Measurements from ENCODE around the gene MAP1LC3C.
A peak's percentile ranks its signal among the peaks of the same experiment; 100 is the strongest.

The MAP1LC3C gene

DNA sequence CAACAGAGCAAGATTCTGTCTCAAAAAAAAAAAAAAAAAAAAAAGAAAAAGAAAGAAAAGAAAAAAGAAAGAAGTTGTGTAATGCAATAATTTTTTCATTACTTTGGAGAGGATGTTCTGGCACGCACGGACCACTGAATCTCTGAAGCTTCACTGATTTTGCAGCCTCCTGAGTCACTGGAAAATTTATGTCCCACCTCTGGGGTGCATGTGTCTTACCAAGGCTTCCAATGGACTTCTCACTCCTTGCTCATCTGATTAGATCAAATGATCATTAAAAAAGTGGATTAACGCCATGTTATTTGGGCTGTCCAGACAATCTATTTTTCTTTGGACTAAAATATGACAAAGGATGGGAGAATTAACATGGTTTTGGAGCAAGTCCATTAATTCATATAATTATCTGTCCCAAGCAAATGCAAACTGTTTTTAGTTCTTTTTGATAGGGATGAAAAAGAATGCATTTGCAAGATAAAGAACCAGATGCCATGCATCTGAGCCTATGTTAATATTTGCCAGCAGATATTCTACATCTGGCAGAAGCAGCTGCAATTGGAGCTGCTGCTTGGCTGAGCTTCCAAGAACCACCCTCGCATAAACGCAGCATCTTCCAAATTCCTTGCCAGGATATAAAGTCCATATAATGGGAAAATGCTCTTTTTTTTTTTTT lies 10.1 kb upstream of the MAP1LC3C start:
- Histone ChIP-seq H3K4me3 (ENCODE audit: low read length) (no peak overlapping the region), H3K27me3 (ENCODE audit: insufficient read depth, low read length) (no peaks in the 10 kb centered on the region), H3K9ac (ENCODE audit: low read depth, low read length) (no peak overlapping the region), H3K9me3 (ENCODE audit: insufficient read depth, low read depth, low read length) (no peaks in the 10 kb centered on the region), H3K36me3 (ENCODE audit: insufficient read depth, low read depth, low read length) (no peaks in the 10 kb centered on the region), H3K27ac (ENCODE audit: low read length) (no peak overlapping the region), H3K4me1 (ENCODE audit: insufficient read depth, low read length) (peaks cover 6% of the 10 kb centered on the region; the same call in 1 of the 2 replicates)

DNA sequence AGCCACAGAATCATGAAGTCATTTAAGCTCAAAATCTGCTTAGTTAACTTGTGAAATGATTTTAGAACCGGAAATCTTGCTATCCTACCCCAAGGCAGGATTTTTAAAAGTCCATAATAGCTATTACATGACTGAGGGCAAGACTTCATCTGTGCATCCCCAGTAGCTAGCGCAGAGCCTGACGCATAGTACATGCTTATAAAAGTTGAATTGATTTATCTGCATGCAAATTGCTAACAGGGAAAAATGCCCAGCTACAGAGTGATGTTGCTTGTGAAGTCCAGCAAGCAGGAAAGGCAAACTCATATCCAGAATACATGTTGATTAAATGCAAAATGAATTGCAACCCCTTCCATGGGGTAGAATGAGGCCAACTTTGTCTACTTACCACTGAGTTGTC lies 8.1 kb upstream of the MAP1LC3C start:
- Histone ChIP-seq H3K36me3 (ENCODE audit: insufficient read depth, low read depth, low read length) (no peaks in the 10 kb centered on the region), H3K4me1 (ENCODE audit: insufficient read depth, low read length) (peaks cover 6% of the 10 kb centered on the region; the same call in 1 of the 2 replicates), H3K9me3 (ENCODE audit: insufficient read depth, low read depth, low read length) (no peaks in the 10 kb centered on the region), H3K27me3 (ENCODE audit: insufficient read depth, low read length) (no peaks in the 10 kb centered on the region), H3K4me3 (ENCODE audit: low read length) (no peak overlapping the region), H3K9ac (ENCODE audit: low read depth, low read length) (no peak overlapping the region), H3K27ac (ENCODE audit: low read length) (no peak overlapping the region)

GRCh38 chr1:242005866-242006535 lies 7.1 kb upstream of the MAP1LC3C start:
- H3K36me3 ChIP-seq (ENCODE audit: insufficient read depth, low read depth, low read length): no peaks in the 10 kb centered on the region
- no peak overlapping the region for H3K27ac ChIP-seq (ENCODE audit: low read length)
- H3K9me3 ChIP-seq (ENCODE audit: insufficient read depth, low read depth, low read length): no peaks in the 10 kb centered on the region
- no peaks in the 10 kb centered on the region for H3K27me3 ChIP-seq (ENCODE audit: insufficient read depth, low read length)
- H3K4me1 ChIP-seq (ENCODE audit: insufficient read depth, low read length): peaks cover 6% of the 10 kb centered on the region; the same call in 1 of the 2 replicates
- H3K4me3 ChIP-seq (ENCODE audit: low read length): no peak overlapping the region
- no peak overlapping the region for H3K9ac ChIP-seq (ENCODE audit: low read depth, low read length)

GRCh38 chr1:242004751-242005495 lies 6.0 kb upstream of the MAP1LC3C start:
- no peak overlapping the region for H3K4me3 ChIP-seq (ENCODE audit: low read length)
- peaks cover 6% of the 10 kb centered on the region; the same call in 1 of the 2 replicates for H3K4me1 ChIP-seq (ENCODE audit: insufficient read depth, low read length)
- no peaks in the 10 kb centered on the region for H3K9me3 ChIP-seq (ENCODE audit: insufficient read depth, low read depth, low read length)
- H3K27ac ChIP-seq (ENCODE audit: low read length): no peak overlapping the region
- H3K27me3 ChIP-seq (ENCODE audit: insufficient read depth, low read length): no peaks in the 10 kb centered on the region
- no peaks in the 10 kb centered on the region for H3K36me3 ChIP-seq (ENCODE audit: insufficient read depth, low read depth, low read length)
- H3K9ac ChIP-seq (ENCODE audit: low read depth, low read length): no peak overlapping the region

DNA sequence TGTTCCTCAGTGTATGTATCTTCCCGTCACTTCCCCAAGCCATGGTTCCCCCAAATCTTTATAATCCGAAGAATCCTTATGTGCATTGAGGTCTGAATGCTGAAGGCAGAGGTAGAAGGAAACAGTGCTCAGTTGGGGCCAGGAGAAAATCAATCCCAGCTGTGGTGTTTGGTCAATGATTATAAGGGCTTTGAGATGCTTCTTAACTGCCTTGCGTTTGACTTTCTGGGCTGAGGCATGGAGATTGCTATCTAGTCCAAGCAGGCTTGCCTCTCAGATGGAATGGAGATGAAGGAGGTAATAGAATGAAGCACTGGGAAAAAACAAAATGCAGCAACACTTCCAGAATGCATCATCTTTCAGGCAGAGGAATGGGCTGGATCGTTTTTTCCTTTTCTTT lies 3.6 kb upstream of the MAP1LC3C start:
- H3K9ac ChIP-seq (ENCODE audit: low read depth, low read length): no peak overlapping the region
- no peak overlapping the region for H3K4me3 ChIP-seq (ENCODE audit: low read length)
- H3K27me3 ChIP-seq (ENCODE audit: insufficient read depth, low read length): 0 out of 2 replicates have a peak, but pooled peaks cover 3% of the 10 kb centered on the region
- no peaks in the 10 kb centered on the region for H3K36me3 ChIP-seq (ENCODE audit: insufficient read depth, low read depth, low read length)
- H3K27ac ChIP-seq (ENCODE audit: low read length): no peak overlapping the region
- H3K9me3 ChIP-seq (ENCODE audit: insufficient read depth, low read depth, low read length): no peaks in the 10 kb centered on the region
- peaks cover 8% of the 10 kb centered on the region; the same call in 1 of the 2 replicates for H3K4me1 ChIP-seq (ENCODE audit: insufficient read depth, low read length)

DNA sequence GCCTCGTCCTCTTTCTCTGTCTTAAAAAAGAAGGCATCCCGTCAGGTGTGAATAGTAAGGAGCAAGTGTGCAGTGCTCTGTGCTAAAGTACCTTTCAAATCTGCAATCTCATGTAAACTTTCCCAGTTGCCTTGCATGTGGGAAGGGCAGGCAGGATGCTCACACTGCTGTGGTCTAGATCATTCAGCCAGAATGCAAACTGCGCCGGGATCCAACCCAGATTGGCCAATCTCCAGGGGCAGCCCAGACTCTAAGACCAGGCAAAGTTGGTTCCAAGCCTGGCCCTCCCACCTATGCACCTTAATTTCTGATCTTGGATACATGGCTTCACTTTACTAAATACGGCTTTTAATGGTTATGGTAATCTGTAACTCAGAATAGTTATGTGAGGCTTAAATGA lies 3.2 kb upstream of the MAP1LC3C start:
- Histone ChIP-seq H3K36me3 (ENCODE audit: insufficient read depth, low read depth, low read length) (no peaks in the 10 kb centered on the region), H3K27ac (ENCODE audit: low read length) (no peak overlapping the region), H3K4me3 (ENCODE audit: low read length) (no peak overlapping the region), H3K4me1 (ENCODE audit: insufficient read depth, low read length) (peaks cover 8% of the 10 kb centered on the region; the same call in 1 of the 2 replicates), H3K27me3 (ENCODE audit: insufficient read depth, low read length) (0 out of 2 replicates have a peak, but pooled peaks cover 4% of the 10 kb centered on the region), H3K9me3 (ENCODE audit: insufficient read depth, low read depth, low read length) (no peaks in the 10 kb centered on the region), H3K9ac (ENCODE audit: low read depth, low read length) (no peak overlapping the region)

- Histone ChIP-seq H3K9me3 (ENCODE audit: insufficient read depth, low read depth, low read length) (no peaks in the 10 kb centered on the region), H3K27ac (ENCODE audit: low read length) (no peak overlapping the region), H3K4me3 (ENCODE audit: low read length) (no peak overlapping the region), H3K27me3 (ENCODE audit: insufficient read depth, low read length) (0 out of 2 replicates have a peak, but pooled peaks cover 4% of the 10 kb centered on the region), H3K36me3 (ENCODE audit: insufficient read depth, low read depth, low read length) (no peaks in the 10 kb centered on the region), H3K9ac (ENCODE audit: low read depth, low read length) (no peak overlapping the region), H3K4me1 (ENCODE audit: insufficient read depth, low read length) (peaks cover 8% of the 10 kb centered on the region; the same call in 1 of the 2 replicates)
Observed at GRCh38 chr1:242000434-242000833, 1.5 kb upstream of the MAP1LC3C start.

DNA sequence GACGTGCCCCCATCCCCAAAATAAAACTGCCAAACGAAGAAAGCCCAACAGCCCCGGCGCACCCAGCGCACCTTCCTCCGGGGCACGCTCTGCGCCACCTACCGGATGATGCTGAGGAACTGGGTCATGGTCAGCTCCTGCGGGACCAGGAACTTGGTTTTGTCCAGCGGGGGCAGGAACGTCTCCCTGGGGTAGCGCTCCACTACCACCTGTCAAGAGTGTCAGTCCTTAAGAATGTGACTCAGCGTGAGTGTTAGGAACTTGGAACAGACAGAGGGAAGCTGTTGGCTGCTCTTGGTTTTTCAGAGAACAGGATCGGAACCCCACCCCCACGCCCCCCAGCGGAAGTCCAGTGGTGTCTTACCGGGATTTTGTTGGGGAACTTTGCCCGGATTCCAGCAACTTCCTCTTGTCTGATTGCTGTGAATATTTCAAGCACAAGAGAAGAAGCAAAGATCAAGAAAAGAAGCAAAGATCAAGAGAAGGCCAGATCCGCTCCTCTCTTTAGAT lies 431 bp downstream of the MAP1LC3C start:
- peaks cover 8% of the 10 kb centered on the region; the same call in 1 of the 2 replicates for H3K4me1 ChIP-seq (ENCODE audit: insufficient read depth, low read length)
- peak overlapping the region; percentile 85 for H3K4me3 ChIP-seq (ENCODE audit: low read length)
- no peaks in the 10 kb centered on the region for H3K9me3 ChIP-seq (ENCODE audit: insufficient read depth, low read depth, low read length)
- H3K36me3 ChIP-seq (ENCODE audit: insufficient read depth, low read depth, low read length): no peaks in the 10 kb centered on the region
- 0 out of 2 replicates have a peak, but pooled peaks cover 4% of the 10 kb centered on the region for H3K27me3 ChIP-seq (ENCODE audit: insufficient read depth, low read length)
- peak overlapping the region; percentile 74; the same call in 1 of the 2 replicates for H3K9ac ChIP-seq (ENCODE audit: low read depth, low read length)
- no peak overlapping the region for H3K27ac ChIP-seq (ENCODE audit: low read length)

DNA sequence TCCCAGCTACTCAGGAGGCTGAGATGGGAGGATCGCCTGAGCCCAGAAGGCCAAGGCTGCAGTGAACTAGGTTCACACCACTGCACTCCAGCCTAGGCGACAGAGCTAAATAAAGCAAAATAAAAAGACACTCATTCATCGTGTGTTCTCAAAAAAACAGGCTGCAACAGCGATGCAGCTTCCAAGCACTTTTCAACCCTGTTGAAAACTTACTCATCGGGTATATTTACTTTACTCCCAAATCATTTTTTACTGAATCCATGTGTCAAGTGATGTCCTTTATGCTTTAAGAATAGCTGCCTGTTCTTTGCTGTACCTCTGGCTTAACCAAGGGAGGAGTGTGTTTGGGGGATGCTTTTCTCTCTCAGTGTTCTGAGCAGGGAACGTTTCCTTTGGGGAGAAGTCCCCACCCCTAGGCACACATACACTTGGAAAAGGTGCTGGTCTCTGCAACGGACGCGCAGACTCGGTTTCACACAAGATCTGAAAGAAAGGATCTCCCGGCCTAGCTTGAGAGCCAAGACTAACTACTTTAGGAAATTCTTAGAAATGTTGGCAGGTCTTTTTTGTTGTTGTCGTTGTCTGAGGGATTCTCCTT lies 1.4 kb downstream of the MAP1LC3C start:
- Histone ChIP-seq H3K9ac (ENCODE audit: low read depth, low read length) (no peak overlapping the region), H3K4me1 (ENCODE audit: insufficient read depth, low read length) (peaks cover 8% of the 10 kb centered on the region; the same call in 1 of the 2 replicates), H3K9me3 (ENCODE audit: insufficient read depth, low read depth, low read length) (no peaks in the 10 kb centered on the region)

DNA sequence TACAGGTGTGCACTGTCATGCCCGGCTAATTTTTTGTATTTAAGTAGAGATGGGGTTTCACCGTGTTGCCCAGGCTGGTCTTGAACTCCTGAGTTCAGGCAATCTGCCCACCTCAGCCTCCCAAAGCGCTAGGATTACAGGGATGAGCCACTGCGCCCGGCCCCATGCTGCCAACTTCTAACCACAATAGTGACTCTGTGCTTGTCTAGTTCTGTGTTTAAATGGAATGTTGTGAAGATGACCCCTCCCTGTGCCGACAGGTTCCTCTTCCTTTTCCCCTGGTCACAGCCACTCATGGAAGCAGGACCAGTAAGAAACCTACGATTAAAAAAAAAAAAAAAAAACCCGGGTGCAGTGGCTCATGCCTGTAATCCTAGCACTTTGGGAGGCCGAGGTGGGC lies 4.7 kb downstream of the MAP1LC3C start:
- Histone ChIP-seq H3K4me1 (ENCODE audit: insufficient read depth, low read length) (peaks cover 6% of the 10 kb centered on the region; the same call in 1 of the 2 replicates), H3K27ac (ENCODE audit: low read length) (no peak overlapping the region), H3K4me3 (ENCODE audit: low read length) (no peak overlapping the region), H3K36me3 (ENCODE audit: insufficient read depth, low read depth, low read length) (no peaks in the 10 kb centered on the region), H3K27me3 (ENCODE audit: insufficient read depth, low read length) (0 out of 2 replicates have a peak, but pooled peaks cover 4% of the 10 kb centered on the region), H3K9ac (ENCODE audit: low read depth, low read length) (no peak overlapping the region), H3K9me3 (ENCODE audit: insufficient read depth, low read depth, low read length) (no peaks in the 10 kb centered on the region)

More for the DNA sequence above, 1.4 kb downstream of the MAP1LC3C start:
- Histone ChIP-seq H3K27me3 (ENCODE audit: insufficient read depth, low read length) (0 out of 2 replicates have a peak, but pooled peaks cover 4% of the 10 kb centered on the region), H3K36me3 (ENCODE audit: insufficient read depth, low read depth, low read length) (no peaks in the 10 kb centered on the region), H3K27ac (ENCODE audit: low read length) (no peak overlapping the region), H3K4me3 (ENCODE audit: low read length) (no peak overlapping the region)

DNA sequence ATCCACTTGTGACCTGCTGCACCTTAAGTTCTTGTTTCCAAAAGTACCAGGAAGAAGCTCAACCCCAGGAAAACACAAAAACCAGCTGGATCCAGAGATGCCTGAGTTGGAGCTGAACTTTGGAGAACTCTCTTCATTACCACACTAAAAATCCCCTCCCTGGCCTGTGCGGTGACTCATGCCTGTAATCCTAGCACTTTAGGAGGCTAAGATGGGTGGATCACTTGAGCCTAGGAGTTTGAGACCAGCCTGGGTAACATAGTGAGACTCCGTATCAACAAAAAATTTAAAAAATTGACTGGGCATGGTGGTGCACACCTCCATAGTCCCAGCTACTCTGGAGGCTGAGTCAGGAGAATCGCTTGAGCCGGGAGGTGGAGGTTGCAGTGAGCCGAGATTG lies 6.2 kb downstream of the MAP1LC3C start:
- Histone ChIP-seq H3K27me3 (ENCODE audit: insufficient read depth, low read length) (0 out of 2 replicates have a peak, but pooled peaks cover 3% of the 10 kb centered on the region), H3K9me3 (ENCODE audit: insufficient read depth, low read depth, low read length) (no peaks in the 10 kb centered on the region), H3K4me3 (ENCODE audit: low read length) (no peak overlapping the region), H3K36me3 (ENCODE audit: insufficient read depth, low read depth, low read length) (no peaks in the 10 kb centered on the region), H3K27ac (ENCODE audit: low read length) (no peak overlapping the region), H3K9ac (ENCODE audit: low read depth, low read length) (no peak overlapping the region), H3K4me1 (ENCODE audit: insufficient read depth, low read length) (no peaks in the 10 kb centered on the region)
